ENCODE measurements around the gene COL1A1.

COL1A1 gene

DNA sequence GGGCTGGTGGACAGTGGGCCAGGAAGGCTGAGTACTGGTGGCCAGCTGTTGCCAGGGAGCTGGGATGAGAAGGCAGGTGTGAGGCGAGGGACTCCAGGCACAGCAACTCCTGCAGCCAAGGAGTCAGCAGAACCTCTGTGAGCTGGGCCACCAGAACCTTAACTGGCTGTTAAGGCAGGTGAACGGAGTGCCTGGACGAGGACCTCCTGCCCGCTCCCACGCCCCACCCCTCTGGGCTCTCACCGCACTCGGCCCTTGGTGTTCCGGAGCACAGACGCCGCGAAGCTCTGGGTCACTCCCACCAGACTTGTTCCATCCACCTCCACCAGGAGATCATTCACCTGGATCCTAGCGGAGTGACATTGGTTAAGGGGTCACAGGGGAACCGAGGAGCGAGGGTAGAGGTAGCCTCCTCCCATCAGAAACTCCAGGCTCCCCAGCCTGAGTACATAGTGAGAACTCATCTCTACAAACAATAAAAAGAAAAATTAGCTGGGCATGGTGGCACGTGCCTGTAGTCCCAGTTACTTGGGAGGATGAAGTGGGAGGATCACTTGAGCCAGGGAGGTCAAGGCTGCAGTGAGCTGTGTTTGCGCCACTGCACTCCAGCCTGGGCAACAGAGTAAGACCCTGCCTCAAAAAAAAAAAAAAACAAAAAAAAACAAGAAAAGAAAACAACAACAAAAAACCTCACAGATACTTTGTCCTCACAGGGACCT is 60.2 kb downstream of the COL1A1 start:
- DNase-seq, result no peak

DNA sequence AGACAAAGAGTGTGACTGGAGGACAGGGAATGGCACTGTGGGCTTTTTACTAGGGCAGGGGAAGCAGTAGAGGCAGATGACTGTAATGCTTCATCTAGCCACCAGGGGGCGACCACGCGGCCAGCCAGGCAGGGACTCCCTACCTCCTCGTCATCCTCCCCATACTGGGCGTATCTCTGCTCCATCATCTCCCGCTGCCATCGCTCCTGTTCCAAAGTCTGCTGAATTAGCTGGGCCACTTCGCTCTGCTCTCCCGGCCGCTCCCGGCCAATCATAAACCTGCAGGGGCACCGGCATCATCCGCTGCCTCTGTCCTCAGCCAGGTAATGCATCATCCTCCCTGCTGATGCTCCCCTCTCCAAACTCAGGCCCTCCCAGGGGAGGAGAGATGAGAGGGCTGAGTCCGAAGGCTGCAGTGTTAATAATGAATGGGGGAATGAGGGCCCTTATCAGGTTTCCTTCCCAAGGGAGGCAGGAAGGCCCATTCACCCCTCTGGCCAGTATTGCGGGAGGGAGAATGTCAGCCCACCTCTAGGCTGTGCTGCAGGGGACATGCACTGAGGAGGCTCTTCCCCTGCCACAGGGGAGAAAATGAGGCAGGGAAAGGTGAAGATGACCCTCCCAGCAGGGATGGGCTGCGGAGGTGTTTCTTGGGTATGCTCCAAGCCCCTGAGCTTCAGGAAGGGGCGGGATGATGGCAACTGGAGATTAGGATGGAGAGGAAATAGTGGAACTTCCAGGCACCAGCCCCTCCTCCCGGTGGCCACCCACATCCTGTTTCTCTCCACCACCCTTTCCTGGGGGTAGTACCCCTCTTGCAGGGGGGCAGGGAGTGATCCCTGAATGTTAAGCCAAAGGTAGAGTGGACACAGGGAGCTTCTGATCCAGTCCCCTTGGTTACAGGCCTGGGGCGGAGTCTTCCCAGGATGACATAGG is 61.2 kb downstream of the COL1A1 start:
- peak; percentile 68 for DNase-seq

DNA sequence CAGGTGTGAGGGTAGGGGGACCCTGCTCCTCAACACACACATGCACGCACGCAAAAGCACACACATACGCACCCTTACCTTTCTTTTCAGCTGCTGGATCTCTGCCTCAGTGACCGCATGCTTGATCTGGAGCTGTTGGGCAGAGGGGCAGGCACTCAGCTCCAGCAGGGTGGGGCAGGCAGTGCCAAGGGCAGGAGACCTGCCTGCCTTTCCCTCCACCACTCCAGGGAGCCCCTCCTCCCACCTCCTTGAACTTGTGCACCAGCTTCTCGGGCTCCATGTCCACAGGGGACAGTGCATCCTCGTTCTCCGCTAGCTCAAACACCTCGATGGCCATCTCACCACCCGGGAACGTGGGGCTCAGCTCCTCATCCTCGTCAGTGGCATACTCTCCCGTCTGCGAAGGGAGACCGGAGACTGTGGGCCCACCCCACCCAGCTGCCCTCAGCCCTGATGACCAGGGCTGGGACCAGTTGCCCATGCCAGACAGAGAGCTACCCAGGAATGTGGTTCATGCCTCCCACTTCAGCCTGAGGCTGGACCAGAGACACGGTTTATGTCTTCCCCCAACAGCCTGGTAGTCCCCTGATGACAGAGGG is 62.1 kb downstream of the COL1A1 start:
- no peak for DNase-seq

- no peak for DNase-seq
These were observed 64.4 kb downstream of the COL1A1 start for GRCh38 chr17:50137042-50137441.

DNA sequence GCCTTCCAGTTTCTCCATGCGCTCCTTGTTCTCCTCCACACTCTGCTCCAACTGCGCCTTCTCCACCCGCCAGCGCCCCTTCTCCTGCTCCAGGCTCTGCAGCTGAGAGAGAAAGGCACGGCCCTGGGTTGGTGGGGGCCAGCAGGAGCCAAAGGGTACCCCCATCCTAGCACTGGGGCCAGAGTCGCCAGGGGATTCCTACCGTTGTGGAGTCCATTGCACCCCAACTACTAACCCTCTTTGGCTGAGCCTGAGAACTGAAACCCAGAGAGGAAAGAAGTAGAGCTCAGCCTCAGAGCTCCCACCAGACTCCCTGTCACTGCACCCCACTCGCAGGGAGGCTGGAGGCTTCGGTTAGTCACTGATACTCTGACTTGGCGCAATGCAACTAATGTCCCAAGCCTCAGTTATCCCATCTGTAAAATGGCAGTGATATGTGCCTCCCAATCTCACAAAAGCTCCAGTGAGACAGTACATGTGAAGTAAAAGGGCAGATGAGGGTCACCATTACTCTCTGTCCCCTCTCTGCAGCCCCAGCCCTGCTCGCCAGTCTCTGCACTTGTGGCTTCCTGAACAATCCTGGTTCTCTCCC is 65.2 kb downstream of the COL1A1 start:
- no peak for DNase-seq

- DNase-seq, result no peak
These were observed 65.9 kb downstream of the COL1A1 start for GRCh38 chr17:50135316-50136095.

DNA sequence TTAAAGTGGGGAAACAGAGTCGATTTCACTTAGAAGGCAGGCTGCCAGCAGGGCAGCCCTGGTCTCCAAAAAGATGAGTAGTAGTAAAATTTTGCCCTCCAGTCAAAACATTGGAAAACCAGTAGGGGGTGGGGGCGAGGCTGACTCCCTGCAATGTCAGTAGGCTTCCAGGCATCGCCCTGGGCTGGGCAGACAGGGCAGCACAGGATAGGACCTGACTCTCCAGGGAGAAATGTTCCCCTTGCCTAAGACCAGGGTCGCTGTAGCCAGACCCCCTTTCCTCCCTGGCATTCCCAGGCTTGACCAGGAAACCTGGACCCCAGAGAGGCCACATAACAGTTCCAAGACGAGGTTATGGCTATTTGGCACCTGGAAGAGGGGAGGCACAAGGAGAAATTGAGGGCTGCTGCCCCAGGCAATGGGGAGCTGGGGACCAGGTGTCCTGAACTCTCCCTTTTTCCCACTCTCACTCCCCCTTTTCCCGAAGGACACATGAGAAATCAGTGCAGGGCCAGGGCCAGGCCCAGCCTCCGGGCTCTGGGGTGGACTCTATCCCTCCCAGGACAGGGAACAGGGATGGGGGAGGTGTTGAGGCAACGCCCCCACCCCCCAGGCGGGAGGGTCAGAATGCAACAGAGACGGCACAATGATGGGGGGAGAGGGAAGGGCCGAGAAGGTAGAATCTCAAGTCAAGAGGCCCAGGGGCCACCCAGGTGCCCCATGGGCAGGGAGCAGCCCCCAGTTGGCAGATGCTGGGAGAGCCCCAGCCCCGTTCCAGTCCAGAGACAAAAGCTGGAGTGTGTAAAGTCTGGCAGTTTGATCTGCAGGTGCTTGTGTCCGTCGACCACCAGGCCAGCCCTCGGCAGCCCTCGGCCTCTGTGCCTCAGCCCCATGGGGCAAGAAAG is 67.0 kb downstream of the COL1A1 start:
- no peak for DNase-seq

- no peak for DNase-seq
These were observed 67.7 kb downstream of the COL1A1 start for GRCh38 chr17:50133769-50134099.

All from T1000 (cell line).